ENCODE data around the gene PATJ. TPM values are rescaled to one million over a fixed set of nuclear protein-coding genes. Genes with fewer than 3 reads are reported as not detected.

The PATJ gene
- total and polyA plus RNA-seq, 2 experiments from 2014 or later, result 35.3 to 68.4 TPM

DNA sequence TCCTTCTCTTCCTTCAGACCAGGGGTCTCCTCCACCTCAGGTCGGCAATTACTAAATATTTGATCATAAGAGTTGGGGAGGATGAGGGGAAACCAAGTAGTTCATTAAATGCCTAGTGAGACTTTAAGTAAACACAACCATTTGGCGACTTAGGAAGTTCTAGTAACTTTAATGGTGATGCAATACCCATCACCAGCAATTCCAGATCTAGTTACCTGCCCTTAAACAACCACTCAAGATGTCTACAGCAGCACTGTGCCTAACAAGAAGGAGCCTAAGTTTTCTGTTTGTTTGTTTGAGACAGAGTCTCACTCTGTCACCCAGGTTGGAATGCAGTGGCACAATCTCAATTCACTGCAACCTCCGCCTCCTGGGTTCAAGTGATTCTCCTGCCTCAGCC lies 395.7 kb downstream of the PATJ start:
- no peak overlapping the region for H3K4me3 Mint-ChIP-seq
- no peak overlapping the region for H3K27ac ChIP-seq (ENCODE audit: low read depth)
- DNase-seq (ENCODE audit: low spot score), result no peak
- no peaks in the 10 kb centered on the region for H3K79me2 ChIP-seq (replicated peaks; ENCODE audit: insufficient read depth)
- no peaks in the 10 kb centered on the region for H4K20me1 ChIP-seq (replicated peaks; ENCODE audit: insufficient read depth)
- TF ChIP-seq ZNF462 (CRISPR knock-in tag; IDR thresholded peaks at IDR 0.05) (no peak), ZNF331 (CRISPR knock-in tag; IDR thresholded peaks at IDR 0.05; ENCODE audit: low read depth) (no peak), CREB1 (CRISPR knock-in tag; IDR thresholded peaks at IDR 0.05; ENCODE audit: low read depth) (no peak), REST (IDR thresholded peaks at IDR 0.05; ENCODE audit: unreplicated experiment) (no peak), EZH2phosphoT487 (IDR thresholded peaks at IDR 0.05; ENCODE audit: unreplicated experiment) (no peak), STAT1 (IDR thresholded peaks at IDR 0.05; ENCODE audit: unreplicated experiment) (no peak), ETS1 (IDR thresholded peaks at IDR 0.05) (no peak)
- no peaks in the 10 kb centered on the region for H3K27me3 ChIP-seq (ENCODE audit: insufficient read depth)
- H2AFZ ChIP-seq, result no peak overlapping the region
- H3K9me3 Mint-ChIP-seq, result no peaks in the 10 kb centered on the region; the same call in 2 of the 3 replicates
- peaks cover 1% of the 10 kb centered on the region for H3K27me3 Mint-ChIP-seq (ENCODE audit: insufficient read depth, low read depth, poor library complexity)
- H3K27ac Mint-ChIP-seq, result 0 out of 2 replicates have a peak overlapping the region, but pooled peaks have one; percentile 7
- no peaks in the 10 kb centered on the region for H3F3A ChIP-seq (replicated peaks; ENCODE audit: low read depth)
- H3K36me3 Mint-ChIP-seq (ENCODE audit: low read depth), result peaks cover 9% of the 10 kb centered on the region
- H3K4me1 Mint-ChIP-seq, result peaks cover 11% of the 10 kb centered on the region
- H3K36me3 ChIP-seq (ENCODE audit: insufficient read depth), result no peaks in the 10 kb centered on the region
- no peak for ATAC-seq
- H3K4me1 ChIP-seq (ENCODE audit: insufficient read depth), result peaks cover 9% of the 10 kb centered on the region
- H3K4me2 ChIP-seq, result no peak overlapping the region
- no peaks in the 10 kb centered on the region for H3K9me2 ChIP-seq (ENCODE audit: insufficient read depth)
- H3K4me3 ChIP-seq, result no peak overlapping the region
